ENCODE results near the gene NTMT2. TPM values are rescaled to one million over a fixed set of nuclear protein-coding genes. Genes with fewer than 3 reads are reported as not detected.

The NTMT2 gene
- total and polyA plus RNA-seq, 9 of the 15 experiments (the other 6 are each of a cell fraction or from before 2014, with no cell fraction given) = not detected

DNA sequence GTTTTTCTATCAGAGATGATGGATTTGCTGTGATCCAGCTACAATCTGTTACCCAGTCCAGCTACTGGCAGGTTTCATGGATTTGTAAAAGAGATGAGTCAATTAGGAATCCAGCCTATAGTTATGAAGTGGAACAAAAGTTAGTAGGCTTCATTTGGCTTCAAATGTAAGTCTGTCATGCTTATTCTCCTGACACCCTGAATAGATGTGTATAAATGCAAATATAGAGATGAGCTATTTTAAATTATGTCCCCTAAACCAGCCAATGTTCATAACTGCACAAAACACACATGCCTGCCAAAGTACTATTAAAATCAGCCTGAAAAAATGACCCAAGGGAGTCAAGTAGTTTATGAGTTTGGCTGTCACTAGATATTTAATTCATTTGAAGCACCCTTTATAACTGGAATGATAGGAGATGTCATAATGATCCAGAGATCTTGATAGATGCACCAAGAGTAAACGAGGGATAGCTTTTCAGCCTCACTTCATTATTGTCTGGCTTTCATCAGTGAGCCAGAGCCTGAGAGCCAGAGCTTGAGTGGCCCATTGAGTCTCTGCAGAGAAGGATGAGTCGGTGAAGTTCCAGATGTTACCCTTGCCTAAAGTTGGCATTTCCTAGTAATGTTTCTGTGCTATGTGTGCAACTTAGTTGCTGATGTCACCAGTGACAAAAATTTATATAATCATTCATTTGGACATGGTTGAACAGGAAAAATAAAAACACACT lies 11.8 kb upstream of the NTMT2 start (continued):
- TF ChIP-seq, protein P1, sequence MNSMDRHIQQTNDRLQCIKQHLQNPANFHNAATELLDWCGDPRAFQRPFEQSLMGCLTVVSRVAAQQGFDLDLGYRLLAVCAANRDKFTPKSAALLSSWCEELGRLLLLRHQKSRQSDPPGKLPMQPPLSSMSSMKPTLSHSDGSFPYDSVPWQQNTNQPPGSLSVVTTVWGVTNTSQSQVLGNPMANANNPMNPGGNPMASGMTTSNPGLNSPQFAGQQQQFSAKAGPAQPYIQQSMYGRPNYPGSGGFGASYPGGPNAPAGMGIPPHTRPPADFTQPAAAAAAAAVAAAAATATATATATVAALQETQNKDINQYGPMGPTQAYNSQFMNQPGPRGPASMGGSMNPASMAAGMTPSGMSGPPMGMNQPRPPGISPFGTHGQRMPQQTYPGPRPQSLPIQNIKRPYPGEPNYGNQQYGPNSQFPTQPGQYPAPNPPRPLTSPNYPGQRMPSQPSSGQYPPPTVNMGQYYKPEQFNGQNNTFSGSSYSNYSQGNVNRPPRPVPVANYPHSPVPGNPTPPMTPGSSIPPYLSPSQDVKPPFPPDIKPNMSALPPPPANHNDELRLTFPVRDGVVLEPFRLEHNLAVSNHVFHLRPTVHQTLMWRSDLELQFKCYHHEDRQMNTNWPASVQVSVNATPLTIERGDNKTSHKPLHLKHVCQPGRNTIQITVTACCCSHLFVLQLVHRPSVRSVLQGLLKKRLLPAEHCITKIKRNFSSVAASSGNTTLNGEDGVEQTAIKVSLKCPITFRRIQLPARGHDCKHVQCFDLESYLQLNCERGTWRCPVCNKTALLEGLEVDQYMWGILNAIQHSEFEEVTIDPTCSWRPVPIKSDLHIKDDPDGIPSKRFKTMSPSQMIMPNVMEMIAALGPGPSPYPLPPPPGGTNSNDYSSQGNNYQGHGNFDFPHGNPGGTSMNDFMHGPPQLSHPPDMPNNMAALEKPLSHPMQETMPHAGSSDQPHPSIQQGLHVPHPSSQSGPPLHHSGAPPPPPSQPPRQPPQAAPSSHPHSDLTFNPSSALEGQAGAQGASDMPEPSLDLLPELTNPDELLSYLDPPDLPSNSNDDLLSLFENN (IDR thresholded peaks at IDR 0.05; ENCODE audit: low read depth in 2 of 2, low read length in 2 of 2) = no peak
- TF ChIP-seq, protein P2, sequence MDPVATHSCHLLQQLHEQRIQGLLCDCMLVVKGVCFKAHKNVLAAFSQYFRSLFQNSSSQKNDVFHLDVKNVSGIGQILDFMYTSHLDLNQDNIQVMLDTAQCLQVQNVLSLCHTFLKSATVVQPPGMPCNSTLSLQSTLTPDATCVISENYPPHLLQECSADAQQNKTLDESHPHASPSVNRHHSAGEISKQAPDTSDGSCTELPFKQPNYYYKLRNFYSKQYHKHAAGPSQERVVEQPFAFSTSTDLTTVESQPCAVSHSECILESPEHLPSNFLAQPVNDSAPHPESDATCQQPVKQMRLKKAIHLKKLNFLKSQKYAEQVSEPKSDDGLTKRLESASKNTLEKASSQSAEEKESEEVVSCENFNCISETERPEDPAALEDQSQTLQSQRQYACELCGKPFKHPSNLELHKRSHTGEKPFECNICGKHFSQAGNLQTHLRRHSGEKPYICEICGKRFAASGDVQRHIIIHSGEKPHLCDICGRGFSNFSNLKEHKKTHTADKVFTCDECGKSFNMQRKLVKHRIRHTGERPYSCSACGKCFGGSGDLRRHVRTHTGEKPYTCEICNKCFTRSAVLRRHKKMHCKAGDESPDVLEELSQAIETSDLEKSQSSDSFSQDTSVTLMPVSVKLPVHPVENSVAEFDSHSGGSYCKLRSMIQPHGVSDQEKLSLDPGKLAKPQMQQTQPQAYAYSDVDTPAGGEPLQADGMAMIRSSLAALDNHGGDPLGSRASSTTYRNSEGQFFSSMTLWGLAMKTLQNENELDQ (CRISPR knock-in tag; IDR thresholded peaks at IDR 0.05; ENCODE audit: borderline replicate concordance) = no peak
- TF ChIP-seq ZNF184 (CRISPR knock-in tag; IDR thresholded peaks at IDR 0.05) = no peak

DNA sequence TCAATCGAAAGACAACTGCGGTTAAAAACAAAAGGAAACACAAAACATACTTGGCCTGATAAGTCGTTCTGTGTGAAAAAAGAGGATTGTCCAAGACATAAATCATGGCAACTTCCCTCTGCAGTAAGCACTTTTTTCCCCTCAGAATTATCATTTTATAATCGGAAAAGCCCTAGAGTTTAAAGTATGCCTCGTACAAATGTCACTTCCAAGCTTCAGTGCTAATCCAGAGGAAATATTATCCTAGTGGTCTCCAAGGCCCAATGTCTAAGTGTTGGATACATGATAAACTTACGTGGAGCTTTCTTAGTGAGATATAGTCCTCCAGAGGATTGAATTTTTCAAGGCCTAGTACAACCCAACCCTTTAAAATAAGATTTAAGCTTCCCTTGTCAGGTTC lies 11.2 kb upstream of the NTMT2 start:
- no peaks in the 10 kb centered on the region for H3K27me3 ChIP-seq (ENCODE audit: control insufficient read depth in 2 of 2, insufficient read depth in 2 of 2, low read length in 2 of 2)
- DNase-seq (ENCODE audit: extremely low read depth in 1 of 4, low spot score in 3 of 4) (no peak), FAIRE-seq (no peak), ATAC-seq (no peak)
- no peak overlapping the region for H3K4me2 ChIP-seq (ENCODE audit: insufficient read depth, low read length)
- intact Hi-C loops (cut with micrococcal nuclease) (no loop called here), in situ Hi-C loops (cut with MboI) (no loop called here)
- no peak overlapping the region for H3K9ac ChIP-seq (ENCODE audit: insufficient read depth in 1 of 2, low read depth in 2 of 2, low read length in 2 of 2)
- TF ChIP-seq, protein P3, sequence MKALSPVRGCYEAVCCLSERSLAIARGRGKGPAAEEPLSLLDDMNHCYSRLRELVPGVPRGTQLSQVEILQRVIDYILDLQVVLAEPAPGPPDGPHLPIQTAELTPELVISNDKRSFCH (CRISPR knock-in tag; IDR thresholded peaks at IDR 0.05) = no peak
- TF ChIP-seq, protein P3 (tag; IDR thresholded peaks at IDR 0.05) = no peak
- TF ChIP-seq, protein P4, sequence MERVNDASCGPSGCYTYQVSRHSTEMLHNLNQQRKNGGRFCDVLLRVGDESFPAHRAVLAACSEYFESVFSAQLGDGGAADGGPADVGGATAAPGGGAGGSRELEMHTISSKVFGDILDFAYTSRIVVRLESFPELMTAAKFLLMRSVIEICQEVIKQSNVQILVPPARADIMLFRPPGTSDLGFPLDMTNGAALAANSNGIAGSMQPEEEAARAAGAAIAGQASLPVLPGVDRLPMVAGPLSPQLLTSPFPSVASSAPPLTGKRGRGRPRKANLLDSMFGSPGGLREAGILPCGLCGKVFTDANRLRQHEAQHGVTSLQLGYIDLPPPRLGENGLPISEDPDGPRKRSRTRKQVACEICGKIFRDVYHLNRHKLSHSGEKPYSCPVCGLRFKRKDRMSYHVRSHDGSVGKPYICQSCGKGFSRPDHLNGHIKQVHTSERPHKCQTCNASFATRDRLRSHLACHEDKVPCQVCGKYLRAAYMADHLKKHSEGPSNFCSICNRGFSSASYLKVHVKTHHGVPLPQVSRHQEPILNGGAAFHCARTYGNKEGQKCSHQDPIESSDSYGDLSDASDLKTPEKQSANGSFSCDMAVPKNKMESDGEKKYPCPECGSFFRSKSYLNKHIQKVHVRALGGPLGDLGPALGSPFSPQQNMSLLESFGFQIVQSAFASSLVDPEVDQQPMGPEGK (CRISPR knock-in tag; IDR thresholded peaks at IDR 0.05; ENCODE audit: borderline replicate concordance) = no peak
- H3K36me3 ChIP-seq (ENCODE audit: control insufficient read depth, insufficient read depth, low read length) = no peaks in the 10 kb centered on the region
- no peak overlapping the region for H2AFZ ChIP-seq (ENCODE audit: low read depth, low read length)
- no peaks in the 10 kb centered on the region for H3K4me1 ChIP-seq (replicated peaks in 1 of 2; ENCODE audit: control insufficient read depth in 2 of 2, insufficient read depth in 2 of 2, low read length in 2 of 2)
- ChIA-PET POLR2A (no interaction called here), CTCF (ENCODE audit: low intra/inter-chr PET ratio) (no interaction called here)
- no peaks in the 10 kb centered on the region for H3K9me3 ChIP-seq (replicated peaks; ENCODE audit: control insufficient read depth, insufficient read depth, low read depth, low read length)
- no peaks in the 10 kb centered on the region for H3K9me1 ChIP-seq (ENCODE audit: control insufficient read depth, insufficient read depth, low read length)
- no peak overlapping the region for H3K27ac ChIP-seq (ENCODE audit: extremely low read depth, low read depth, low read length)
- 1% methylated on average over 6 of the region's 6 CpGs for WGBS (ENCODE audit: insufficient coverage, low coverage, missing lambda C conversion rate)
- BruUV-seq (replicated peaks) = no TSS peak
- H3K4me3 ChIP-seq = no peak overlapping the region
- H3K79me2 ChIP-seq (ENCODE audit: control insufficient read depth, insufficient read depth, low read length) = no peaks in the 10 kb centered on the region
- H4K20me1 ChIP-seq (replicated peaks; ENCODE audit: control insufficient read depth, insufficient read depth, low read length) = no peaks in the 10 kb centered on the region
